Amniotic epithelial cell (primary cell): Measurements from ENCODE around the gene NR2F1-AS1.
"Not testable (repeated sequence)": the region's sequence is repeated elsewhere in the genome, so short reads cannot be mapped to it uniquely, and the experiment has no call there.

Experiments used
- DNase-seq: peaks from one replicate; pipeline ENCODE4 v3.0.0-alpha.2; 2010; ENCODE audit warnings: low read depth

Gene NR2F1-AS1

GRCh38 chr5:93576994-93577853 is 3.8 kb downstream of the NR2F1-AS1 start:
- DNase-seq, result no peak

- DNase-seq, result no peak
These were observed 5.3 kb downstream of the NR2F1-AS1 start for GRCh38 chr5:93575461-93576414.

DNA sequence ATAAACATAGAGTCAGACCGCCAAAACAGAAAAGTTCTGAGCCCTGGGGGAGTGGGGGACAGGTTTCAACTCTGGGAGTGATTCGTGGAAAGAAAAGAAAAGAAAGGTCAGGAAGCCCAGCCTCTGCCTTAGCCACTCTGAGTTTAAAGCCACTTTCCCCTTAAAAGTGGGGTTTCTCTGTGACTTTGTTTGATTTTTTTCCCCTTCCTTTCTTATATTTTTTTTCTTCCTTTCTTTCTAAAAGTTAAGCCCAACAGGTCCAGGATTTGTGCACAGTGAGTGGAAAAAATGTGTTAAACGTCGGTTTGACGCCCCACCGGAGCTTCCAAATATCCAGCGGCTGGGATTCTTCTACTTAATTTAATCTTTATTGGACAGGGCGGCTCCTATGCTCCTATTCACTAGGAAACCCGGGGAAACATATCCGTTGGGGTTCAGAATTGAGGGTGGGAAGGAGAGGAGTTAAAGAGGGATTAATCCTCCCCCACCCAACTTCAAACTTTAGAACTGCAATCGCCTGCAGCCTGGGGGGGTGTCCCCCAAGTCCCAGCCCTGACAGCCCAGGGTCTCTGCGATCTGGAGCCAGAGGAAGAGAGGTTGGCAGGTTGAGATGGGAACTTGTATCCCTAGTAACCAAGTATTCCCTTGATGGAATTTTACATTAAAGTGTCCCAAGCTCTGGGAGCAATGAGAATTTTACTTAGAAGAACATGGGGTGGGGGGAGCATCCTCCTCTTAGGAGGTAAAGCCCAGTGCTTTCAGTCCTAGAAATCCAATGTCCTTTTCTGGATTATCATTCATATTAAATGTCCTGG is 6.3 kb downstream of the NR2F1-AS1 start:
- no peak for DNase-seq

- DNase-seq, result no peak
These were observed 7.4 kb downstream of the NR2F1-AS1 start for GRCh38 chr5:93573354-93574351.

DNA sequence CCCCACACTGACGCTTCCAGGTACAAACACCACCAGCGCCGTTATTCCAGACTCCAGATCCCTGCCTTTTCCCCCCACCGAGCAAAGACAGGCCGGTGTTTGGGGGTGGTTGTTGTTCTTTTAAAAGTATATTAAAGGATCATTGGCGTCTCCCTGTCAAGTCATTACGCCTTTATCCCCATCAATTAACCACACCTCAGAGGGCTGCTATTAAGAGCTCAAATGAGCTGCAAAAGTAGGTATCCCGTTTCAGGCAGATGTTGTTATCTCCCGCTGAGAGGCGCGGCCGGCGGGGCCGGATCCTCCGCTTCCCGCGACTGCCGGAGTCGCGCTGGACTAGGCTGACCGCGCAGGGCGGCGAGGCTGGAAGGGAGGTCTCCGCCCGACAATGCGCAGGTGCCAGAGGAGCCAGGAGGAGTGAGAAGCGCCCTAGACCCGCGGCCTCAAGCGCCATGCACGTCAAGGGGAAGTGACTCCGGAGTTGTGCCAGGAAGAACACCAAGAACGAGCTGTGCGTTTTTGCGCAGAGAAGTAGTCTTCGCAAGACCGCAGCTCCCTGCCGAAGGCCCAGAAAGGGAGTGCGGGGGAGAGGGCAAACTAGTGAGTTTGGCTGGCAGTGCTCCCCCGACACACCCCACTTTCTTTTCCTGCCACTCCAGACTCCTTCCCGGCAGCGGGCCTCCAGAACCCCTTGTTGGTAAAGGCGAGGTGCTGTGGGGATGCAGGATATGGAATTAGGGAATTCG is 8.2 kb downstream of the NR2F1-AS1 start:
- DNase-seq, result peak; percentile 72

DNA sequence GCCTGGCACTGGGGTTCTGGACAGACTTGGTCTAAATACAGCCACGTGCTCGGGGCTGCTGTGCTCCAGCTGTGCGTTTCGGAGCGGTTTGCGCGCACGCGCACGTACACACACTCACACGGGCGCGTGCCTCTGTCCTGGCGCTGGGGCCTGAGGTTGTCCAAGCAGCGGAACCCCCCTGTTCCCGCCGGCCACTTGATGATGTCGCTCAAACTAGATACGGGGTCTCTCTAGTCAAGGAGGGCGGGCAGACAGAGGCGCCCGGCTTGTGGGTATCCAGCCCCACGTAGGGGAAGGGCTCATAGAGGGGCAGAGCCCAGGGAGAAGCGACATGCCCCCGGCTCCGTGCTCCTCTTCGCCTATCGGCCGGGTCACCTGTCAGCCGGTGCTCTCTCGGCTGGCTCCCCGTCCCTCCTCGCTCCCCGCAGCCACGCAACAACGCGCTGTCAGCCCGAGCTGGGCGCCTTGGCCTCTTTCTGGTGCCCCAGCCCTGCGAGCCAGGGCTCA is 8.9 kb downstream of the NR2F1-AS1 start:
- DNase-seq, result no peak

DNA sequence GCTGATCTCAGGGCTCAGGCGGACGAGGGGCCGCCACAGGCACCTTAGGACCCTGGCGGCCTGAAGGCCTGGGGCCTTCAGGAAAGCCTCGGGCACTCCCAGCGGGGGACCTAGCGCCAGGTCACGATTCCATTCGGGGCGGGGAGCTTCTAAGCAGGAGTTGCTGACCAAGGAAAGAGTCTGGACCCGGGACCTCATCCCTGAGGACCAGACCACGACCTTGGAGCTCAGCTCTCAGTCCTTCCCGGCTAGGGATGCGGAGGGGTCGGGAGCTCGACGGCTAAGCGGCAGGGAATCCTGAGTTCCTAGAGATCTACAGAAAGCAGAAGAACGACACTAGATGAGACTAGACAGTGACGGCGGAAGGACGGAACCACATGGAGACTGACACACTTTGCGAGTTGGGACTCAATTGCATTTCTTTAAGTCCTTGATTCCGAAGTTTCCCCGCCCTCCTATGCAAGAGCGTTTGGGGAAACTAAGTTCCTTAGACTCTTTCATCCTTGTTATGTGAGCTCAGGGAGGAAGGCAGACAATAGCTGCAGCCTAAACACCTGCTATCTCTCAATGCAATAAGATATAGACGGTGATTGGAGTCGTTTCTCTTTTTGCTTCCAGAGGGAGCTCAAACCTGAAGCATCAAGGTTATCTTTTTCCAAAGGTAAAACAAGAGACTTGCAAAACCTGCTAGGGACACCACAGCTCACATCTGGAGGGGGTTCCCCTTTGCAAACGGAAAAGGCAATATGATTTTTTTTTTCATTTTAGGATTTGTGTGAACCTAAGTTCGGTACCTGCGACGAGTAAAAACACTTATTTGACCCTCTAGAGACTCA is 9.7 kb downstream of the NR2F1-AS1 start:
- no peak for DNase-seq

GRCh38 chr5:93570294-93571113 is 10.5 kb downstream of the NR2F1-AS1 start:
- DNase-seq, result no peak

GRCh38 chr5:93569300-93570160 is 11.5 kb downstream of the NR2F1-AS1 start:
- no peak for DNase-seq

GRCh38 chr5:93567424-93567823 is 13.6 kb downstream of the NR2F1-AS1 start:
- no peak for DNase-seq

- no peak for DNase-seq
These were observed 14.9 kb downstream of the NR2F1-AS1 start for GRCh38 chr5:93566091-93566490.

DNA sequence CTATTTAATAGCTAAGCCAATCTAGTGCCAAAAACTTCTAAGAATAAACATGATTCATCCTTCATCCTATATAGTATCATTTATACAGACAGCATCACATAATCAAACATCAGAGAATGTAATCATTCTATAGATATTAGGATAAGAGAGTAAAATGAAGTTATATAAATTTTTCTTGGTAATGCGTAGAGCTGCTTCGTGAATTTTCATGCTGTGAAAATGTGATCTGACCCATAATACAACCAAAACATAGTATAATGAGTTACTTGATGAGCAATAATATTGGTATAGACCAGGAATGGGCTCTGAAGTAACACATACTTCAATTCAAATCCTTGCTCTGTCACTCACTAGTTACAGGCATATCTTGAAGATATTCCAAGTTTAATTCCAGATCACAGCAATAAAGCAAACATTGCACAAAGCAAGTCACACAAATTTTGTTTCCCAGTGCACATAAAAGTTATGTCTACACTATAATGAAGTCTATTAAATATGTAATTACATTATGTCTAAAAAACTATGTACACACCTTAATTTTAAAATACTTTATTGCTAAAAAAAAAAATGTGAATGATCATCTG is 23.9 kb downstream of the NR2F1-AS1 start:
- no peak for DNase-seq

GRCh38 chr5:93549594-93549993 is 31.4 kb downstream of the NR2F1-AS1 start:
- not testable (repeated sequence) for DNase-seq

GRCh38 chr5:93545872-93546271 is 35.1 kb downstream of the NR2F1-AS1 start:
- no peak for DNase-seq

GRCh38 chr5:93532370-93532769 is 48.6 kb downstream of the NR2F1-AS1 start:
- DNase-seq, result peak; percentile 98

DNA sequence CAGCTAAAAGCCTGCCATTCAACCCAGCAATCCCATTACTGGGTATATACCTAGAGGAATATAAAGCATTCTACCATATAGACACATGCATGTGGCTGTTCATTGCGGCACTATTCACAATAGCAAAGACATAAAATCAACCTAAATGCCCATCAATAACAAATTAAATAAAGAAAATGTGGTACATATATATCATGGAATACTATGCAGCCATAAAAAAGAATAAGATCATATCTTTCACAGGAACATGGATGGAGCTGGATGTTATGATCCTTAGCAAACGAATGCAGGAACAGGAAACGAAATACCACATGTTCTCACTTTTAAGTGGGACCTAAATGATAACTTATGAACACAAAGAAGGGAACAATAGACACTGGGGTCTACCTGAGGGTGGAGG is 59.2 kb downstream of the NR2F1-AS1 start:
- DNase-seq, result not testable (repeated sequence)

DNA sequence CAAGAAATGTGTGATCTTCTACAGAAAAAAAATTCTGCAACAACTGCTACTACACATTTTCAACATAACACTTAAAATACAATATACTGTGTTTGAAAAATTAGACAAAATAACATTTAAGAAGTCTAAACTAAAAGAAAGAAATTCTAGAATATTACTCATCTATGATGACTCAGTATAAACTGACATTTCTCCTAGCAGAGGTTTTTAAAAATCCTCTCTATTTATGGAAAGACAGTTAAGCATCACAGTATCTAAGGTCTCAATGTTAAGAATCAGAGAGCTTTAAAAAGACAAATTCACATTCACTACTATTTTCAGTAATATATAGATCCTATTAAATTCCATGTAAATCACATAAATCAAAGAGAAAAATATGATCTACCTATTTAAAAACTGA is 61.3 kb downstream of the NR2F1-AS1 start:
- DNase-seq, result peak; percentile 20
